Neutrophil (primary cell): Measurements from ENCODE around the gene PLA2G3.
A peak's percentile ranks its signal among the peaks of the same experiment; 100 is the strongest.

Experiments used
- H3K27ac ChIP-seq: fragments of 200-600 bp; sonication (generic); 2 replicates; pipeline ENCODE4 v1.5.1; 2016; ENCODE audit warnings: mild to moderate bottlenecking, moderate library complexity
- H3K27me3 ChIP-seq: fragments of 200-600 bp; sonication (generic); 2 replicates; pipeline ENCODE4 v1.6.0; 2016; ENCODE audit warnings: mild to moderate bottlenecking
- H3K36me3 ChIP-seq: fragments of 200-600 bp; sonication (generic); 2 replicates; pipeline ENCODE4 v1.5.1; 2017
- H3K4me1 ChIP-seq, 2 experiments: fragments of 200-600 bp in 1 of 2; sonication (generic) in 1 of 2; 1 replicate in 1 of 2; 2 replicates in 1 of 2; pipeline versions ENCODE4 v1.5.1 to v1.6.1; 2013 to 2016; ENCODE audit warnings: low read depth in 1 of 2, low read length in 1 of 2, mild to moderate bottlenecking in 1 of 2, moderate library complexity in 1 of 2; ENCODE audit not compliant: control insufficient read depth in 1 of 2, insufficient read depth in 1 of 2
- H3K4me3 ChIP-seq, 2 experiments: fragments of 200-600 bp in 1 of 2; sonication (generic) in 1 of 2; 1 replicate in 1 of 2; 2 replicates in 1 of 2; pipeline ENCODE4 v1.5.1; 2013 to 2016; ENCODE audit warnings: low read depth in 1 of 2, low read length in 1 of 2, mild to moderate bottlenecking in 1 of 2, moderate library complexity in 1 of 2
- H3K9me3 ChIP-seq: fragments of 200-600 bp; sonication (generic); 2 replicates; pipeline ENCODE4 v1.5.1; 2016
- CTCF ChIP-seq: fragments of 200-600 bp; sonication (generic); IDR thresholded peaks from 2 replicates; pipeline ENCODE4 v1.5.1; 2016; ENCODE audit warnings: antibody characterized with exemption

Gene PLA2G3

GRCh38 chr22:31084811-31085492, 55.4 kb downstream of the PLA2G3 start:
- peaks cover 10% of the 10 kb centered on the region for H3K36me3 ChIP-seq
- TF ChIP-seq CTCF, result peak; percentile 63
- H3K27me3 ChIP-seq, result peaks cover 4% of the 10 kb centered on the region
- peak overlapping the region; percentile 67 for H3K27ac ChIP-seq
- peak overlapping the region; percentile 94 for H3K4me3 ChIP-seq
- peaks cover 36 to 46% of the 10 kb centered on the region in 2 experiments for H3K4me1 ChIP-seq
- H3K9me3 ChIP-seq, result no peaks in the 10 kb centered on the region
